CD14-positive monocyte (primary cell): ENCODE measurements around the gene UROD. TPM values are rescaled to one million over a fixed set of nuclear protein-coding genes. Genes with fewer than 3 reads are reported as not detected.

Source experiments
- DNase-seq, 3 donors: peaks; one replicate each; pipeline ENCODE4 v3.0.0-alpha.2; 2011 to 2022
- H2AFZ ChIP-seq: 2 replicates; pipeline ENCODE4 v1.6.0; 2012; ENCODE audit warnings: mild to moderate bottlenecking, low read depth, low read length, inconsistent platforms; ENCODE audit not compliant: insufficient read depth, poor library complexity, severe bottlenecking
- H3K27ac ChIP-seq, 2 donors: 1 replicate in 1 of 2; 2 replicates in 1 of 2; pipeline ENCODE4 v1.5.1; 2012 to 2013; ENCODE audit warnings: low read length in 2 of 2, control low read depth in 1 of 2, inconsistent platforms in 1 of 2, low read depth in 1 of 2, mild to moderate bottlenecking in 1 of 2
- H3K27me3 ChIP-seq, 2 donors: one replicate each; pipeline versions ENCODE4 v1.6.0 to v1.6.1; 2011 to 2013; ENCODE audit warnings: low read length in 2 of 2; ENCODE audit not compliant: control insufficient read depth in 2 of 2, insufficient read depth in 2 of 2
- H3K36me3 ChIP-seq, 2 donors: replicated peaks in 1 of 2; 1 replicate in 1 of 2; 2 replicates in 1 of 2; pipeline versions ENCODE4 v1.5.1 to v1.6.1; 2012 to 2013; ENCODE audit warnings: low read length in 2 of 2, control low read depth in 1 of 2, inconsistent platforms in 1 of 2, mild to moderate bottlenecking in 1 of 2; ENCODE audit not compliant: insufficient read depth in 2 of 2, control insufficient read depth in 1 of 2
- H3K4me1 ChIP-seq, 2 donors: 1 replicate in 1 of 2; 2 replicates in 1 of 2; pipeline versions ENCODE4 v1.5.1 to v1.6.1; 2012 to 2013; ENCODE audit warnings: low read length in 2 of 2, control low read depth in 1 of 2, inconsistent platforms in 1 of 2, mild to moderate bottlenecking in 1 of 2, moderate library complexity in 1 of 2; ENCODE audit not compliant: insufficient read depth in 2 of 2, control insufficient read depth in 1 of 2
- H3K4me2 ChIP-seq: replicated peaks from 2 replicates; pipeline ENCODE3; 2012; ENCODE audit warnings: low read length, moderate library complexity, mild to moderate bottlenecking; ENCODE audit not compliant: poor library complexity, severe bottlenecking; ENCODE audit errors: extremely low read depth
- H3K4me3 ChIP-seq, 3 experiments: fragments of 200-600 bp in 1 of 3; sonication (generic) in 1 of 3; replicated peaks in 1 of 3; 1 replicate in 2 of 3; 2 replicates in 1 of 3; pipeline ENCODE4 v1.5.1; 2011 to 2013; ENCODE audit warnings: low read length in 3 of 3, mild to moderate bottlenecking in 3 of 3, control low read depth in 2 of 3, low read depth in 2 of 3, inconsistent platforms in 1 of 3, moderate library complexity in 1 of 3
- H3K79me2 ChIP-seq: 2 replicates; pipeline ENCODE4 v1.6.0; 2012; ENCODE audit warnings: mild to moderate bottlenecking, control low read depth, inconsistent platforms, low read length, moderate library complexity; ENCODE audit not compliant: insufficient read depth
- H3K9ac ChIP-seq: 2 replicates; pipeline ENCODE4 v1.6.0; 2017; ENCODE audit warnings: low read length, mild to moderate bottlenecking; ENCODE audit not compliant: insufficient read depth, poor library complexity, severe bottlenecking
- H3K9me3 ChIP-seq, 2 donors: replicated peaks in 1 of 2; 1 replicate in 1 of 2; 2 replicates in 1 of 2; pipeline versions ENCODE4 v1.5.1 to v1.6.1; 2012 to 2013; ENCODE audit warnings: low read length in 2 of 2, control low read depth in 1 of 2; ENCODE audit not compliant: control insufficient read depth in 1 of 2, insufficient read depth in 1 of 2
- H4K20me1 ChIP-seq: 2 replicates; pipeline ENCODE4 v1.6.0; 2012; ENCODE audit warnings: mild to moderate bottlenecking, low read length, control low read depth, moderate library complexity; ENCODE audit not compliant: insufficient read depth
- H3K27ac Mint-ChIP-seq, 7 donors: one replicate each; pipeline ENCODE4 v1.8.0; 2020; ENCODE audit warnings: mild to moderate bottlenecking in 7 of 7, mixed read lengths in 7 of 7, moderate library complexity in 6 of 7, inconsistent platforms in 2 of 7
- H3K27me3 Mint-ChIP-seq, 3 donors: one replicate each; pipeline ENCODE4 v1.8.0; 2021 to 2022; ENCODE audit warnings: low read depth in 3 of 3, mild to moderate bottlenecking in 3 of 3, mixed read lengths in 3 of 3, moderate library complexity in 3 of 3, inconsistent platforms in 1 of 3
- H3K36me3 Mint-ChIP-seq, 2 donors: one replicate each; pipeline ENCODE4 v1.8.0; 2020; ENCODE audit warnings: mixed read lengths in 2 of 2, inconsistent platforms in 1 of 2, mild to moderate bottlenecking in 1 of 2
- H3K4me1 Mint-ChIP-seq: one replicate; pipeline ENCODE4 v1.8.0; 2020; ENCODE audit warnings: mild to moderate bottlenecking, mixed read lengths
- H3K4me3 Mint-ChIP-seq, 2 donors: one replicate each; pipeline ENCODE4 v1.8.0; 2020; ENCODE audit warnings: mild to moderate bottlenecking in 2 of 2, mixed read lengths in 2 of 2, moderate library complexity in 1 of 2
- H3K9me3 Mint-ChIP-seq, 7 donors: one replicate each; pipeline ENCODE4 v1.8.0; 2020 to 2022; ENCODE audit warnings: mixed read lengths in 7 of 7, mild to moderate bottlenecking in 6 of 7, moderate library complexity in 6 of 7, inconsistent platforms in 2 of 7
- WGBS: methylation state at CpG from one replicate; pipeline ENCODE4 v1.1.5; 2013; ENCODE audit warnings: missing lambda C conversion rate; ENCODE audit not compliant: insufficient coverage; 5-methylcytosine and 5-hydroxymethylcytosine counted together
- intact Hi-C, 2 donors: fragments of 100-400 bp; cut with micrococcal nuclease; formaldehyde crosslinking; loops; one replicate each; pipeline versions ENCODE4 v1.15.0 to v1.15.1; 2023
- polyA plus RNA-seq, 3 donors: library from polyadenylated mRNA; depleted of rRNA in 1 of 3; unstranded in 2 of 3; stranded (reverse) in 1 of 3; fragments of 300-500 nt in 2 of 3; fragments of >200 nt in 1 of 3; fragmentation: Illumina TruSeq in 2 of 3; gene quantifications; 1 replicate in 2 of 3; 2 replicates in 1 of 3; pipeline ENCODE4 v1.2.3, GENCODE V29; 2012 to 2021
- TF ChIP-seq, protein P1 (sequence below): fragments of 200-600 bp; IDR thresholded peaks from one replicate; pipeline ENCODE4 v1.8.0; 2022; ENCODE audit warnings: antibody characterized with exemption, mild to moderate bottlenecking

The UROD gene
- polyA plus RNA-seq, 3 donors, result 98.2 to 115 (median 108) TPM

DNA sequence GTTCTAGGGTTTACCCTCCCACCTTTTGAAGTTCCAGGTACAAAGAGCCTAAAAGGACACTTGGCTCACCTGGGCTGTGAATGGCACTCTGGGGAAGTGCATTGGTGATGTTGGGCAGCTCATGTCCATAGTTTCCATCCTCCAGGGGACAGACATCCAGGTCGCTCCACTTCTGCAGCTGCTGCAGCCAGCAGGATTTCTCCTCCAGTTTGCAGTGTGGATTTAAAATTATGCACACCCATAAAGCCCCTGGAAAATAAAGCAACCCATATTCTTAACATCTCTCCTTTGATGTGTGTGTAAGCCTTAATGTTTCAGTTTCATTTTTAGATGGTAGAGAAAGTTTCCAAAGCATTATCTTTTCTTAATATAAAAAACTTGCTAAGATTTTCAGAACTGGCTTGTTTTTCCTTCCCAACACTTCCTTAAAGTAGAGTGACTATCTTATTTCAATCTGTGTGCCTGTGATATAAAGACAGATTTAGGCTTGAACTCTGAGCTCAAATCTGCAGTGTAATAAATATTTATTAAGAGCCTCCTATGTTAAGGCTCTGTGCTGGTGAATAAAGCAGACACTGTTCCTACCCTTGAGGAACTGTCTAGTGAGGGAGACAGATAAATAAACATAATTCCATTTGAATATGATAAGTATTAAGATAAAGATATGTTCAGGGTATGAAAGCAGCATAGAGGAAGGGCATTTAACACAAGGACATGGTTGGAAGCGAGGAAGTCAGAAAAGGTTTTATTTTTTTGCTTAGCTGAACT lies 39.1 kb downstream of the UROD start:
- peak overlapping the region; percentile 27 for H2AFZ ChIP-seq
- H3K9ac ChIP-seq, result no peak overlapping the region
- peaks cover 0 to 1% (median 0%) of the 10 kb centered on the region in 7 donors for H3K9me3 Mint-ChIP-seq
- no peak overlapping the region for H3K27ac Mint-ChIP-seq
- no peaks in the 10 kb centered on the region for H3K9me3 ChIP-seq
- peaks cover 13% of the 10 kb centered on the region for H3K4me1 Mint-ChIP-seq
- H3K36me3 ChIP-seq, result no peaks in the 10 kb centered on the region
- H3K4me3 Mint-ChIP-seq, result peak overlapping the region in 1 of 2 donors; percentile 11
- H3K4me1 ChIP-seq, result no peaks in the 10 kb centered on the region
- H3K27me3 Mint-ChIP-seq, result peaks cover 0 to 4% (median 3%) of the 10 kb centered on the region in 3 donors
- H3K79me2 ChIP-seq, result no peaks in the 10 kb centered on the region
- H4K20me1 ChIP-seq, result no peaks in the 10 kb centered on the region
- no peak overlapping the region for H3K4me2 ChIP-seq
- intact Hi-C loops, result no loop called here
- no peaks in the 10 kb centered on the region for H3K36me3 Mint-ChIP-seq
- TF ChIP-seq, protein P1, sequence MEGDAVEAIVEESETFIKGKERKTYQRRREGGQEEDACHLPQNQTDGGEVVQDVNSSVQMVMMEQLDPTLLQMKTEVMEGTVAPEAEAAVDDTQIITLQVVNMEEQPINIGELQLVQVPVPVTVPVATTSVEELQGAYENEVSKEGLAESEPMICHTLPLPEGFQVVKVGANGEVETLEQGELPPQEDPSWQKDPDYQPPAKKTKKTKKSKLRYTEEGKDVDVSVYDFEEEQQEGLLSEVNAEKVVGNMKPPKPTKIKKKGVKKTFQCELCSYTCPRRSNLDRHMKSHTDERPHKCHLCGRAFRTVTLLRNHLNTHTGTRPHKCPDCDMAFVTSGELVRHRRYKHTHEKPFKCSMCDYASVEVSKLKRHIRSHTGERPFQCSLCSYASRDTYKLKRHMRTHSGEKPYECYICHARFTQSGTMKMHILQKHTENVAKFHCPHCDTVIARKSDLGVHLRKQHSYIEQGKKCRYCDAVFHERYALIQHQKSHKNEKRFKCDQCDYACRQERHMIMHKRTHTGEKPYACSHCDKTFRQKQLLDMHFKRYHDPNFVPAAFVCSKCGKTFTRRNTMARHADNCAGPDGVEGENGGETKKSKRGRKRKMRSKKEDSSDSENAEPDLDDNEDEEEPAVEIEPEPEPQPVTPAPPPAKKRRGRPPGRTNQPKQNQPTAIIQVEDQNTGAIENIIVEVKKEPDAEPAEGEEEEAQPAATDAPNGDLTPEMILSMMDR, result no peak
- H3K27me3 ChIP-seq, result no peaks in the 10 kb centered on the region
- H3K4me3 ChIP-seq, result no peak overlapping the region
- H3K27ac ChIP-seq, result no peak overlapping the region
- no CpG with 5 or more reads among the region's 2 CpGs for WGBS
- no peak for DNase-seq

DNA sequence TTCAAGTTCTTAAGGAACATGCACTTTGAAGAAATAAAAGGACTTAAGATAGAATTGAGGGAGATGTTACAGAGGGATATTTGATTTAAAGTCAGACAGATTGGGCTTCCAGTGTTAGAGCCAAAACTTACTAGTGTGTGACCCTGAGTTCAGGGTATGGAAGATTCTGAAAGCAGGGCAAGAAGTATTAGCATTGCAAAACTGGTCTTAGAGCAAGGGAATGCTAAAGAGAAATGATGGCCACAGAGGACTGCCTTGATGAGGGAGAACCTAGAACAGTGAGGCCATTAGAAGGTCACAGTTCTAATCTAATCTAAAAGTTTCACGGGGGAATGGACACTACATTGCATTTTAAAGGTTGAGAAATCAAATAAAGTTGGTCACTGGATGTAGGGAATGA lies 45.5 kb downstream of the UROD start:
- WGBS, result no CpG with 5 or more reads among the region's 1 CpG
- H4K20me1 ChIP-seq, result no peaks in the 10 kb centered on the region
- Mint-ChIP-seq H3K36me3 (no peaks in the 10 kb centered on the region), H3K27ac (no peak overlapping the region), H3K4me3 (no peak overlapping the region), H3K4me1 (peaks cover 7% of the 10 kb centered on the region), H3K9me3 (peaks cover 0 to 1% (median 0%) of the 10 kb centered on the region in 7 donors), H3K27me3 (peaks cover 0 to 3% (median 2%) of the 10 kb centered on the region in 3 donors)
- no peak overlapping the region for H3K4me2 ChIP-seq
- H3K9me3 ChIP-seq, result no peaks in the 10 kb centered on the region
- no peaks in the 10 kb centered on the region for H3K27me3 ChIP-seq
- H3K4me1 ChIP-seq, result no peaks in the 10 kb centered on the region
- no peak overlapping the region for H3K9ac ChIP-seq
- H3K27ac ChIP-seq, result no peak overlapping the region
- DNase-seq, result no peak
- intact Hi-C loops, result no loop called here
- H2AFZ ChIP-seq, result no peak overlapping the region
- TF ChIP-seq, protein P1, result no peak
- no peaks in the 10 kb centered on the region for H3K36me3 ChIP-seq
- no peaks in the 10 kb centered on the region for H3K79me2 ChIP-seq
- H3K4me3 ChIP-seq, result no peak overlapping the region
